SK-N-SH treated with all-trans-retinoic acid at 6 μM for 48 hours (cell line): ENCODE results near the gene TTLL8.

Experiments
- ATAC-seq: fragments of 200-7000 bp; cut with Tn5 transposase; 3 replicates; pipeline ENCODE4 v1.9.1; 2020; ENCODE audit warnings: mild to moderate bottlenecking, moderate library complexity
- BACH2 ChIP-seq: fragments of 250-450 bp; sonication (Bioruptor Pico); IDR thresholded peaks from 2 replicates; pipeline ENCODE4 v1.9.0; 2021; ENCODE audit warnings: mild to moderate bottlenecking, borderline replicate concordance
- CSDC2 ChIP-seq: fragments of 250-450 bp; sonication (Bioruptor Pico); IDR thresholded peaks from 2 replicates; pipeline ENCODE4 v1.5.0; 2020; ENCODE audit warnings: mild to moderate bottlenecking, moderate library complexity
- ESRRG ChIP-seq: fragments of 250-450 bp; sonication (Bioruptor Pico); IDR thresholded peaks from 2 replicates; pipeline ENCODE4 v1.6.1; 2021; ENCODE audit warnings: mild to moderate bottlenecking
- GLIS3 ChIP-seq: fragments of 250-450 bp; sonication (Bioruptor Pico); IDR thresholded peaks from 2 replicates; pipeline ENCODE4 v1.5.0; 2020; ENCODE audit warnings: mild to moderate bottlenecking, moderate library complexity
- ISL1 ChIP-seq: fragments of 250-450 bp; sonication (Bioruptor Pico); IDR thresholded peaks from 2 replicates; pipeline ENCODE4 v2.1.2; 2022; ENCODE audit warnings: mild to moderate bottlenecking, moderate library complexity
- OSR1 ChIP-seq: fragments of 250-450 bp; sonication (Bioruptor Pico); IDR thresholded peaks from 2 replicates; pipeline ENCODE4 v1.8.0; 2022; ENCODE audit warnings: moderate library complexity, mild to moderate bottlenecking, inconsistent platforms
- PPARA ChIP-seq: fragments of 250-450 bp; sonication (Bioruptor Pico); IDR thresholded peaks from 2 replicates; pipeline ENCODE4 v1.5.0; 2020; ENCODE audit warnings: mild to moderate bottlenecking, borderline replicate concordance
- RARB ChIP-seq: fragments of 250-450 bp; sonication (Bioruptor Pico); IDR thresholded peaks from 2 replicates; pipeline ENCODE4 v1.8.0; 2021; ENCODE audit warnings: mild to moderate bottlenecking, moderate library complexity
- SNAI2 ChIP-seq: fragments of 250-450 bp; sonication (Bioruptor Pico); IDR thresholded peaks from 2 replicates; pipeline ENCODE4 v1.5.0; 2020; ENCODE audit warnings: mild to moderate bottlenecking, moderate library complexity
- TCF4 ChIP-seq: fragments of 250-450 bp; sonication (Bioruptor Pico); IDR thresholded peaks from 2 replicates; pipeline ENCODE4 v1.8.0; 2021; ENCODE audit warnings: mild to moderate bottlenecking, moderate library complexity, borderline replicate concordance
- TOX ChIP-seq: fragments of 250-450 bp; sonication (Bioruptor Pico); IDR thresholded peaks from 2 replicates; pipeline ENCODE4 v1.8.0; 2021; ENCODE audit warnings: mild to moderate bottlenecking, moderate library complexity, borderline replicate concordance
- TSHZ2 ChIP-seq: fragments of 250-450 bp; sonication (Bioruptor Pico); IDR thresholded peaks from 2 replicates; pipeline ENCODE4 v1.5.0; 2020; ENCODE audit warnings: mild to moderate bottlenecking, moderate library complexity
- ZC3H10 ChIP-seq: fragments of 250-450 bp; sonication (Bioruptor Pico); IDR thresholded peaks from 2 replicates; pipeline ENCODE4 v1.5.1; 2021; ENCODE audit warnings: mild to moderate bottlenecking, moderate library complexity
- ZFP30 ChIP-seq: fragments of 450-650 bp; formaldehyde crosslinking; IDR thresholded peaks from 2 replicates; pipeline ENCODE4 v1.5.0; 2022; ENCODE audit warnings: mild to moderate bottlenecking, moderate library complexity
- ZNF70 ChIP-seq: fragments of 450-650 bp; formaldehyde crosslinking; IDR thresholded peaks from 2 replicates; pipeline ENCODE4 v1.5.0; 2020; ENCODE audit warnings: mild to moderate bottlenecking, moderate library complexity
- ZNF8 ChIP-seq: fragments of 450-650 bp; formaldehyde crosslinking; IDR thresholded peaks from 2 replicates; pipeline ENCODE4 v1.5.0; 2020; ENCODE audit warnings: mild to moderate bottlenecking, moderate library complexity
- TF ChIP-seq, protein P1 (sequence below): fragments of 250-450 bp; sonication (Bioruptor Pico); IDR thresholded peaks from 2 replicates; pipeline ENCODE4 v1.8.0; 2021; ENCODE audit warnings: low read depth, mild to moderate bottlenecking, moderate library complexity, borderline replicate concordance
- TF ChIP-seq, protein P2 (sequence below): fragments of 250-450 bp; sonication (Bioruptor Pico); IDR thresholded peaks from 2 replicates; pipeline ENCODE4 v1.5.1; 2020; ENCODE audit warnings: low read depth, mild to moderate bottlenecking, moderate library complexity
- TF ChIP-seq, protein P3 (sequence below): fragments of 250-450 bp; sonication (Bioruptor Pico); IDR thresholded peaks from 2 replicates; pipeline ENCODE4 v1.8.0; 2020; ENCODE audit warnings: mild to moderate bottlenecking, moderate library complexity, borderline replicate concordance

The TTLL8 gene

GRCh38 chr22:50016988-50017700 lies 41.0 kb downstream of the TTLL8 start:
- TF ChIP-seq ISL1 (CRISPR knock-in tag): no peak
- TF ChIP-seq, protein P1, sequence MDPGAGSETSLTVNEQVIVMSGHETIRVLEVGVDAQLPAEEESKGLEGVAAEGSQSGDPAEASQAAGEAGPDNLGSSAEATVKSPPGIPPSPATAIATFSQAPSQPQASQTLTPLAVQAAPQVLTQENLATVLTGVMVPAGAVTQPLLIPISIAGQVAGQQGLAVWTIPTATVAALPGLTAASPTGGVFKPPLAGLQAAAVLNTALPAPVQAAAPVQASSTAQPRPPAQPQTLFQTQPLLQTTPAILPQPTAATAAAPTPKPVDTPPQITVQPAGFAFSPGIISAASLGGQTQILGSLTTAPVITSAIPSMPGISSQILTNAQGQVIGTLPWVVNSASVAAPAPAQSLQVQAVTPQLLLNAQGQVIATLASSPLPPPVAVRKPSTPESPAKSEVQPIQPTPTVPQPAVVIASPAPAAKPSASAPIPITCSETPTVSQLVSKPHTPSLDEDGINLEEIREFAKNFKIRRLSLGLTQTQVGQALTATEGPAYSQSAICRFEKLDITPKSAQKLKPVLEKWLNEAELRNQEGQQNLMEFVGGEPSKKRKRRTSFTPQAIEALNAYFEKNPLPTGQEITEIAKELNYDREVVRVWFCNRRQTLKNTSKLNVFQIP: no peak
- no peak for TF ChIP-seq ZNF8 (CRISPR knock-in tag)
- TF ChIP-seq ESRRG (CRISPR knock-in tag): no peak
- no peak for TF ChIP-seq TCF4 (CRISPR knock-in tag)
- no peak for ATAC-seq

DNA sequence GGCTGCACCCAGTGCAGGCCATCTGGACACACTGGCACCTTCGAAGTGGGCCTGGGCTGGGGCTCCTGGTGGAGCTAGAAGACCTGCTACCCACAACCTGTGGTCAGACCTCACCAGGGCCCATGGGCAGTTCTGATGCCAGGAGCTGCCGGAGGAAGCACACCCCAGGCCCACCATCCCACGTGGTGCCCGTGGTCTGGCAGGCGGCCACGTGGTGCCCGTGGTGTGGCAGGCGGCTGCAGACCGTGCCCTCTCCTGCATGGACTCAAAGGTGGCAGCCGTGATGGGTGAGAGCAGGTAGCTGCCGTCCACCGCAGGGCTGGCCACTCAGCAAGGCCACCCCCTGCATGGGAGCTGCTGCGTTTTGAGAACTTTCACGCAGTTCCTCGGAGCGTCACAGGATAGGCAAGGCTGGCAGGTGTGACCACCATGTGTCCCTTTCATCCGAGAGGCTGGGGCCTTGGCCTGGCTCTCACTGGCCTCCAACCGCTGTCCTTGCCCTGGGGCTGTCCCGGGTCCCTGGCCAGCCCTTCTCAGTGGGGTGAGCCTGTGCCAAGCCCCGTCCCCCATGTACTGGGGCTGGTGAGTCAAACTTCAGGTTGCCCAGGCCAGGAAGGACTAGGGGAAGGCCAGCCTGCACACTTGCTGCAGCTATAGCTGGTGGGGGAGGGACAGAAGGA lies 41.6 kb downstream of the TTLL8 start:
- no peak for ATAC-seq
- no peak for TF ChIP-seq TSHZ2 (CRISPR knock-in tag)
- no peak for TF ChIP-seq CSDC2 (CRISPR knock-in tag)
- TF ChIP-seq, protein P2, sequence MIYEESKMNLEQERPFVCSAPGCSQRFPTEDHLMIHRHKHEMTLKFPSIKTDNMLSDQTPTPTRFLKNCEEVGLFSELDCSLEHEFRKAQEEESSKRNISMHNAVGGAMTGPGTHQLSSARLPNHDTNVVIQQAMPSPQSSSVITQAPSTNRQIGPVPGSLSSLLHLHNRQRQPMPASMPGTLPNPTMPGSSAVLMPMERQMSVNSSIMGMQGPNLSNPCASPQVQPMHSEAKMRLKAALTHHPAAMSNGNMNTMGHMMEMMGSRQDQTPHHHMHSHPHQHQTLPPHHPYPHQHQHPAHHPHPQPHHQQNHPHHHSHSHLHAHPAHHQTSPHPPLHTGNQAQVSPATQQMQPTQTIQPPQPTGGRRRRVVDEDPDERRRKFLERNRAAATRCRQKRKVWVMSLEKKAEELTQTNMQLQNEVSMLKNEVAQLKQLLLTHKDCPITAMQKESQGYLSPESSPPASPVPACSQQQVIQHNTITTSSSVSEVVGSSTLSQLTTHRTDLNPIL (CRISPR knock-in tag): no peak
- no peak for TF ChIP-seq ZNF70 (CRISPR knock-in tag)
- TF ChIP-seq RARB: no peak
- no peak for TF ChIP-seq TOX (CRISPR knock-in tag)
- TF ChIP-seq BACH2 (CRISPR knock-in tag): no peak
- TF ChIP-seq ZC3H10 (CRISPR knock-in tag): no peak
- no peak for TF ChIP-seq PPARA (CRISPR knock-in tag)

DNA sequence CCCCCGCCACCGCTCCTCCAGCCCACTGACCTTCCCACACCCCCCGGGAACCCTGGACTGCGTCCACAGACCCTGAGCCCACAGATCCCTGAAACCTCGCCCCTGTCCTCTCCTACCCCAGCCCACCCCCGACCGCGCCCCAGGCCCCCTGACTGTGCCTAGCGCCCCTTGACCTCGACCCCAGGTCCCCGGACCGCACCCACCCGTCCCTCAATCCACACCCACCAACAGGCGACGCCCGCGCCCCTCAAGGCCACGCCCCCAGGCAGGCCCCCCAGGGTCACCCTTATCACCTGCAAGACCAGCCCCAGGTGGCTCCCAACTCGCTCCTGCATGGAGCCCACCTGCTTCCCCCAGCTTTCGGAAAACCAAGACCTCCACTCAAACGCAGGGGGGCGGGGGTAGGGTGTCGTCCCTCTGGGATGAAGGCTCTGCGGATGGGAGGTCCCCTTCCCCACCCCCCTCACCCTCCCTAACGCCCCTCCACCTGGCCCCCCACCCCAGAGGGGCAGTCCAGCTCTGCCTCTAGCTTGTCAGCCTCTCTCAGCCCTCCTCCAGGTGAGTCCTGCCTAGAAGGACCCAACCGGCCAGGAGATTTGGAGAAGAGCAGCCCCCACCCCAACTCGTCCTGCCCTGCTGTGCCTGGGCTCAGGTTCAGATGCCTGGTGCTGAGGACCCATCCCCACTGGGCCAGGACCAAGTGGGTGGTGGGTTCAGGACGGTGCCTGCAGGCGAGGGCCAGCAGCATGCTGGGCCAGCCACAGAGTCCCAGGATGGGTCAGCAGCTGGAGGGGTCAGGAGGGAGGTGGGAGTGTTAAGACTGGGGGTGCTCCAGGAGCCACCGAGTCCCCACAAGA lies 42.4 kb downstream of the TTLL8 start:
- TF ChIP-seq, protein P2 (CRISPR knock-in tag): no peak
- TF ChIP-seq TOX (CRISPR knock-in tag) (no peak), ZFP30 (CRISPR knock-in tag) (no peak), GLIS3 (no peak), OSR1 (no peak), SNAI2 (no peak), ISL1 (CRISPR knock-in tag) (no peak)
- TF ChIP-seq, protein P1: no peak
- TF ChIP-seq, protein P3, sequence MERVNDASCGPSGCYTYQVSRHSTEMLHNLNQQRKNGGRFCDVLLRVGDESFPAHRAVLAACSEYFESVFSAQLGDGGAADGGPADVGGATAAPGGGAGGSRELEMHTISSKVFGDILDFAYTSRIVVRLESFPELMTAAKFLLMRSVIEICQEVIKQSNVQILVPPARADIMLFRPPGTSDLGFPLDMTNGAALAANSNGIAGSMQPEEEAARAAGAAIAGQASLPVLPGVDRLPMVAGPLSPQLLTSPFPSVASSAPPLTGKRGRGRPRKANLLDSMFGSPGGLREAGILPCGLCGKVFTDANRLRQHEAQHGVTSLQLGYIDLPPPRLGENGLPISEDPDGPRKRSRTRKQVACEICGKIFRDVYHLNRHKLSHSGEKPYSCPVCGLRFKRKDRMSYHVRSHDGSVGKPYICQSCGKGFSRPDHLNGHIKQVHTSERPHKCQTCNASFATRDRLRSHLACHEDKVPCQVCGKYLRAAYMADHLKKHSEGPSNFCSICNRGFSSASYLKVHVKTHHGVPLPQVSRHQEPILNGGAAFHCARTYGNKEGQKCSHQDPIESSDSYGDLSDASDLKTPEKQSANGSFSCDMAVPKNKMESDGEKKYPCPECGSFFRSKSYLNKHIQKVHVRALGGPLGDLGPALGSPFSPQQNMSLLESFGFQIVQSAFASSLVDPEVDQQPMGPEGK (CRISPR knock-in tag): no peak

More for the DNA sequence above, 42.4 kb downstream of the TTLL8 start:
- no peak for ATAC-seq
